Fibroblast of villous mesenchyme (primary cell): Measurements from ENCODE around the gene GPBP1L1. TPM values are rescaled to one million over a fixed set of nuclear protein-coding genes. Genes with fewer than 3 reads are reported as not detected.

Experiments used
- DNase-seq: peaks from one replicate; pipeline ENCODE4 v3.0.0-alpha.2; 2010; ENCODE audit warnings: low read depth
- H3K4me3 ChIP-seq: 2 replicates; pipeline ENCODE4 v1.5.1; 2011; ENCODE audit warnings: low read depth, mild to moderate bottlenecking, low read length
- small RNA-seq: library from RNA; depleted of rRNA; stranded (forward); fragments of <200 nt; gene quantifications from one replicate; pipeline ENCODE3, GENCODE V24; 2012
- total RNA-seq: library from RNA; depleted of rRNA; stranded (reverse); fragments of >200 nt; gene quantifications from 2 replicates; pipeline ENCODE4 v1.2.3, GENCODE V29; 2012
- TF ChIP-seq, protein P1 (sequence below): IDR thresholded peaks from 2 replicates; pipeline ENCODE4 v1.5.1; 2012; ENCODE audit warnings: low read depth, mild to moderate bottlenecking, low read length; ENCODE audit not compliant: insufficient read depth

The GPBP1L1 gene
- total RNA-seq, 1 donor: 122 TPM

DNA sequence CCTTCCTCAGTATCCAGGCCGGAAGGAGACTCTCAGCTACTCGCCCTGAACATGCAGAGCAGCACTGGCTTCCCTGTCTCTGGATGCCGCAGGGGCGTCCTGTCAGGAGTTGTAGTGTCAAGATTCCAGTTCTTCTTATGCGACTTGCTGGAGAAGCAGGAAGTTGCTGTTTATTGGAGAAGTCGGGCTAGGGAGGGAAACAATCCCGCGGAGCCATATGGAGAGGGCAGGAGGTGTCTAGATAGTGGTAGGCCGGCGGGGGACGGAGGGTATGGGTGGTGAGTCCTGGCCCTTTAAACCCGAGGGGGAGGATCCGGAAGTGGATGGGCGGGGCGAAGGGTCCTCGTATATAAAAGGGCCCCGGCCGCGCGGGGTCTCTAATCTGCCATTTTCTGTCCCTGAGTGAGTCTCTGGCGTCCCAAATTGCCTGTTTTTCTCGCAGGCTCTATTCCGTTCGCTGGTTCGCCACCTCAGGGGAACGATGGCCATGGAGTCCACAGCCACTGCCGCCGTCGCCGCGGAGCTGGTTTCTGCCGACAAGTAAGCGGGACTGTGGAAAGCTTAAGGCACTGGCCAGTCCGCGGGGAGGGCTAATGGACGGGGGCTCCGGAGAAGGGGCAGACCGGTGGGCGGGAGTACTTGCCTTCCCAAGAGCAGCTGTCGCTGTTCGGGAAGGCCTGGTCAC lies 102.5 kb downstream of the GPBP1L1 start, which contains the start of gene NASP:
Gene NASP (plus strand): TSS at position 376 of the 685 bp plus-strand sequence. CDS start 106 bp downstream, at position 482.
- TF ChIP-seq, protein P1, sequence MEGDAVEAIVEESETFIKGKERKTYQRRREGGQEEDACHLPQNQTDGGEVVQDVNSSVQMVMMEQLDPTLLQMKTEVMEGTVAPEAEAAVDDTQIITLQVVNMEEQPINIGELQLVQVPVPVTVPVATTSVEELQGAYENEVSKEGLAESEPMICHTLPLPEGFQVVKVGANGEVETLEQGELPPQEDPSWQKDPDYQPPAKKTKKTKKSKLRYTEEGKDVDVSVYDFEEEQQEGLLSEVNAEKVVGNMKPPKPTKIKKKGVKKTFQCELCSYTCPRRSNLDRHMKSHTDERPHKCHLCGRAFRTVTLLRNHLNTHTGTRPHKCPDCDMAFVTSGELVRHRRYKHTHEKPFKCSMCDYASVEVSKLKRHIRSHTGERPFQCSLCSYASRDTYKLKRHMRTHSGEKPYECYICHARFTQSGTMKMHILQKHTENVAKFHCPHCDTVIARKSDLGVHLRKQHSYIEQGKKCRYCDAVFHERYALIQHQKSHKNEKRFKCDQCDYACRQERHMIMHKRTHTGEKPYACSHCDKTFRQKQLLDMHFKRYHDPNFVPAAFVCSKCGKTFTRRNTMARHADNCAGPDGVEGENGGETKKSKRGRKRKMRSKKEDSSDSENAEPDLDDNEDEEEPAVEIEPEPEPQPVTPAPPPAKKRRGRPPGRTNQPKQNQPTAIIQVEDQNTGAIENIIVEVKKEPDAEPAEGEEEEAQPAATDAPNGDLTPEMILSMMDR: no peak
- H3K4me3 ChIP-seq: peak within 1 kb of the TSS; percentile 96
- peak; percentile 85 for DNase-seq

DNA sequence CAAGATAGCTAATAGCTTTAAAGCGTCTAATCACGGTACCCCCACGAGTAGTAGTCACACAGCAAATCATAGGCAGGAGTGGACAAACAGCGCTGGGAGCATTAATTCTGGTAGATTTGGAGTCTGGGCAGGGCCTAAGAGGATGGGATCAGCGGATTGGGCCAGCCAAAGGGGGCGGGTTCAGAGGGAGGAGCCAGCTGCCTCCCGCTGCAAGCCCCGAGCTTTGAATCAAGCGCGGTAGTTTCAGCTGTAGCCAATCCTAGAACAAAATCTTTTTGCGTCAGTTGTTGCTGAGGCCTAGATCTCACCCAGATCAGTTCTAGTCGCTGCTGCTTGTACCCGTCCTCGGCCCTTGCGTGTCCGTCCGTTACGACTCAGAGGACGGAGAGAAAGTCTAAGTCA lies 103.1 kb downstream of the GPBP1L1 start:
- peak; percentile 97 for DNase-seq
- H3K4me3 ChIP-seq: peak overlapping the region; percentile 96
- TF ChIP-seq, protein P1: no peak

Small RNA genes within 50 kb of the gene (small RNA-seq; reads per million reads assigned to genes)
- not detected for gene AL355480.1
- gene AL355480.2: not detected
- gene AL355480.3: not detected
- not detected for gene AL355480.4

Other genes with a start within 250 kb of the GPBP1L1 start
- gene TESK2, start 195.4 kb downstream of the GPBP1L1 start, total RNA-seq: 1.6 and 2.2 TPM in 2 replicates
- gene CCDC163, start 186.5 kb downstream of the GPBP1L1 start, total RNA-seq: 1.3 and 1.9 TPM in 2 replicates
- gene MMACHC, start 186.2 kb downstream of the GPBP1L1 start, total RNA-seq: 3.9 and 5.6 TPM in 2 replicates
- 361 and 523 TPM in 2 replicates for gene PRDX1, start 164.6 kb downstream of the GPBP1L1 start, total RNA-seq
- 158 TPM in 2 replicates for gene AKR1A1, start 135.7 kb downstream of the GPBP1L1 start, total RNA-seq
- 44.1 and 50.5 TPM in 2 replicates for gene NASP, start 102.5 kb downstream of the GPBP1L1 start, total RNA-seq
- 1.3 and 1.6 TPM in 2 replicates for gene CCDC17, start 62.5 kb downstream of the GPBP1L1 start, total RNA-seq
- gene TMEM69, start 1.6 kb upstream of the GPBP1L1 start, total RNA-seq: 6.9 and 10.0 TPM in 2 replicates
- gene IPP, start 64.1 kb upstream of the GPBP1L1 start, total RNA-seq: 9.0 and 14.7 TPM in 2 replicates
- 34.5 and 39.0 TPM in 2 replicates for gene MAST2, start 117.1 kb upstream of the GPBP1L1 start, total RNA-seq